GM12873 (cell line): ENCODE results near the gene OVCH1.

Experiments used
- TF ChIP-seq, protein P1 (sequence below): IDR thresholded peaks from 2 replicates; pipeline ENCODE4 v1.5.1; 2012; ENCODE audit warnings: low read depth, mild to moderate bottlenecking, moderate library complexity, low read length, control low read depth; ENCODE audit not compliant: insufficient read depth; ENCODE audit errors: missing control alignments

The OVCH1 gene

DNA sequence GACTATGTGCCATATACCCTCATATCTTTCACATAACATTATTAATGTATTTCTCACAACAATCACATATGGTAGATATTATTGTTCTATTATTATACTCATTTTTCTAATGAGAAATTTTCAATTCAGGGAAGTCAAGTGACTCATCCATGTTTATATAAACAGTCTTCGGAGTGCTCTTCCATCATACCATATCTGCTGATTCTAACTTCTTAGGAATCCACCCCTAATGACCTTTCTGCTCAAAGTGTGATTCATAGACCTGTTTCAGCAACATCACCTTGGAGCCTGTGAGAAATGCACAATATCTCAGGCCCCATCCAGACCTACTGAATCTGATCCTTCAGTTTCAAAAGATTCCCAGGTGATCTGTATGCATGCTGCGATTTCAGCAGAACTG lies 39.8 kb upstream of the OVCH1 start:
- TF ChIP-seq, protein P1, sequence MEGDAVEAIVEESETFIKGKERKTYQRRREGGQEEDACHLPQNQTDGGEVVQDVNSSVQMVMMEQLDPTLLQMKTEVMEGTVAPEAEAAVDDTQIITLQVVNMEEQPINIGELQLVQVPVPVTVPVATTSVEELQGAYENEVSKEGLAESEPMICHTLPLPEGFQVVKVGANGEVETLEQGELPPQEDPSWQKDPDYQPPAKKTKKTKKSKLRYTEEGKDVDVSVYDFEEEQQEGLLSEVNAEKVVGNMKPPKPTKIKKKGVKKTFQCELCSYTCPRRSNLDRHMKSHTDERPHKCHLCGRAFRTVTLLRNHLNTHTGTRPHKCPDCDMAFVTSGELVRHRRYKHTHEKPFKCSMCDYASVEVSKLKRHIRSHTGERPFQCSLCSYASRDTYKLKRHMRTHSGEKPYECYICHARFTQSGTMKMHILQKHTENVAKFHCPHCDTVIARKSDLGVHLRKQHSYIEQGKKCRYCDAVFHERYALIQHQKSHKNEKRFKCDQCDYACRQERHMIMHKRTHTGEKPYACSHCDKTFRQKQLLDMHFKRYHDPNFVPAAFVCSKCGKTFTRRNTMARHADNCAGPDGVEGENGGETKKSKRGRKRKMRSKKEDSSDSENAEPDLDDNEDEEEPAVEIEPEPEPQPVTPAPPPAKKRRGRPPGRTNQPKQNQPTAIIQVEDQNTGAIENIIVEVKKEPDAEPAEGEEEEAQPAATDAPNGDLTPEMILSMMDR, result no peak

DNA sequence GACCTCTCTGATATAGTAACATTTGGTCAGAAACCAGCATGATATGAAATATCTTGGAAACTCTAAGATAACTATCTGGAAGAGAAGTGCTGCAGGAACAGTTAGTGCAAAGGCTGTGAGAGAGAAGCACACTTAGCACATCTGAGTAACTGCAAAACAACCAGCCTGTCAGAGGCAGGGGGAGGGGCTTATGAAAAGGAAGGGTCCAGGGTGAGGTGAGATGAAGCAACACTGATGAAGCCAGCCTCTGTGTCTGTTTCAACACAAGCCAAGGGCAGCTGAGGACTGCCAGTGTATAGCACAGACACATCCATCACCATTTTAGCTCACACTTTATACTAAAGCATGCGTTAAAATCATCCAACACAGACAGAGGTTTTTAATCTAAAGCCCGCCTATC lies 37.4 kb upstream of the OVCH1 start:
- TF ChIP-seq, protein P1, result no peak

DNA sequence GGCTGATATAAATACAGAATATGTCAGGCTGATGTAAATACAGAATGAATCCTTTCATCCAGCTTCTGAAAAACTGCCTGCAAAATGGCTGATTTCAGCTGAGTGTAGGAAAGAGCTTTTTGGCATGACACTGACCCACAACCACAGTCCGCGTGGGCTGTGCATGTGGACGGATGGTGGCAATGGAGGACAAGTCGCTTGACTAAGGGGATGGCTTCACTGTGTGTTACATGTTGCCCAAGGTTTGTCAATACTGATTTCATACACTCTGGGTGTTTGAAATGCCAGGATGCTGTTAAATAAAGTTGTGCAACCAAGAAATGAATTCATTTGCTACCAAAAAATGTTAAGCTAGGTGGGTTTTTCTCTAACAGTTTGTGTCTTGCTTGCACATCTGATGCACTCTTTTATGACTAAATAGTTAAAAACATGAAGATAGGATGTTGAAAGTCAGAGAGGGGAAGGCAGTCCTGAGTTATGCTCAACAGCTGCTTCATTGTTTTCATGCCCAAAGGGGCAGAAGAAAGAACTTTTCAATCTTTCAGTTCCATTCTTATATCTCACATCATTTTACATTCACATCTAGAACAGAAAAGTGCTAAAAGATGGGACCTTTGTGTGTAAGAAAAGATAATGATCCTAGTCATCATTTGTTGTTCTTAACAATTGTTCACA lies 36.5 kb upstream of the OVCH1 start:
- TF ChIP-seq, protein P1, result no peak

DNA sequence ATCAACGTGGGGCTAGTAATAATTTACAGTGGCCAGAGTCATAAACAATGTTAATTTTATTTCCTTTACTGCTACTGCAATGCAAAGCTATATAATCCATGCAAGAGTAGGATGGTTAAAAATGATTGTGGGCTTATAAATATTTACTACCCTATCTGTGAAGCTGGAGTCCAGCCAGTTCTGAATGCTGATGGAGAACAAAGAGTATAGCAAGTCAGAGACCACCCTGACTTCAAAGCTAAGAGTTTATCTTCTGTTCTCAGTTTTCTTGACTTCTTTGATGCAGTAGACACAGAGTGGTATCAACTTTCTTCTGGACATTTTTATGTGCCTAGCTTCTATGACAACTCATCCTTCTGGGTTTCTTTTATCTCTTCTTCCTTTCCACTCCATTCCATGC lies 34.0 kb upstream of the OVCH1 start:
- TF ChIP-seq, protein P1, result no peak

DNA sequence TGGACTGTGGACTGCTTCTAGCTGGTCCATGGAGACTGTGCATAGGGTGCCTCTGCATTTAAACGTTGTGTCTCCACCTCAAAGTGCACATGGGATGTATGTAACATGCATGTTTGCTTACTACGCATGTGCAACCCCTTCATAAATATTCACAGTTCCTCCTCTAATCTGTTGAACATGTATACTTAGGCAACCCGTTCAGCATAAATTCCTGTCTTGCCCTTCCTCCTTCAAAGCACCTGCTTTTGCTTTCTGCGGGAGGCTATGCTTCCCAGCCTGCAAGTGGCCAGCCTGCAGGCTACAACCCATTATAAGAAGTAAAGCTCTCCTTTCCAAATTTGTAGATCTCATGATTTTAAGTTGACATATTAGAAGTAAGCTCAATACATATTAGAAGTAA lies 33.0 kb upstream of the OVCH1 start:
- TF ChIP-seq, protein P1, result no peak

DNA sequence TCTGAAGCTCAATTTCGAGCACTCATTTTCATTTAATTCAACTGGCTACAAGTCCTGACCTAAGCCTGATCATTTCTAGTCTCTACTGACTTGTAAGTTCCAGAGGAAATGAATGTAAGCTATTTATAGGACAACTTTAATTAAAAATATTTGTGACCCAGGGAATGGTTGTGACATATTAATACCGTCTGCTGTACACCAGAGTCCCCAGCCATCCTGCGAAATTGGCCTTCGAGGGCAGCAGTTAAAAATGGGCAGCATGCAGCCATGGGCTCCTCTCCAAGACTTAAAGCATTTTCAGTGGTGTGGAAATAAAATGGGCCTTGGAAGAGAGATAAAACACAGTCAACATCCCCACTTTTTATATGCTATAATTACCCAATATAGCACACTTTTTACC lies 30.7 kb upstream of the OVCH1 start:
- TF ChIP-seq, protein P1, result no peak

DNA sequence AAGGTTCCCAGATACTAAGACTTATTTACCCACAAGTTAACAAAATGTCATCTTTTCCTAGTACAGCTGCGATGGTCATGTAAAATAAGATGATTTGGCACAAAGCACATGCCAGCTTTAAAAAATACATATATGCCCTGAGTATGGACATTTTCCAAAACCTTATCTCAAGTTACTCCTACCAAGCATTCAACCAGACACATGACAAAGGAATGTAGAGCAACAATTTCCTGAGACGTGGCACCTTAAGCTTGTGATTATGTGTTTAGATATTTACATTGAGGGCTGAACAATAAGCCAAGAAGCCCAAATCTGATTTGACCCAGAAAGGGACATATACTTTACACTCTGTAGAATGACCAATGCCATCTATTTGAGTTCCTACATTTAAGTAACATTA lies 24.5 kb upstream of the OVCH1 start:
- TF ChIP-seq, protein P1, result no peak
